ENCODE results near the gene TRAPPC12.

DNA sequence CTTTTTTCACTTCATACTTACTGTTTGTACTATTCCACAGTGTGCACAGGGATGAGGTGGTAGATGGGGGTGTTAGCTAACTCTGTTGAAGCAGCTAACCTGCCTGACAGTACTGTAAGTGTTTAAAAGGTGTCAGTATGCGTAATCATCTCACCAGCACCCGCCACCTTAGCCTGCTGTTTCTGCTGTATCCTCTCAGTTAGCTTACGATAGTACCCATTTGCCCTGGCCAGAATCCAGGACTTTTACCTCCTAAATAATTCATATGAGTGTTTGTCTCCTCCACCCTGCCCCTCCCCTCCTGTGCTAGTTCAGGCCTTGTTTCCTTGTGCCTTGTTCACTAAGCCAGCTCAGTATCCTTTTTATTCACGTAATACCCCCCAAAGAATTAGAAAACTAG lies 34.2 kb downstream of the TRAPPC12 start:
- TF ChIP-seq, protein P1, sequence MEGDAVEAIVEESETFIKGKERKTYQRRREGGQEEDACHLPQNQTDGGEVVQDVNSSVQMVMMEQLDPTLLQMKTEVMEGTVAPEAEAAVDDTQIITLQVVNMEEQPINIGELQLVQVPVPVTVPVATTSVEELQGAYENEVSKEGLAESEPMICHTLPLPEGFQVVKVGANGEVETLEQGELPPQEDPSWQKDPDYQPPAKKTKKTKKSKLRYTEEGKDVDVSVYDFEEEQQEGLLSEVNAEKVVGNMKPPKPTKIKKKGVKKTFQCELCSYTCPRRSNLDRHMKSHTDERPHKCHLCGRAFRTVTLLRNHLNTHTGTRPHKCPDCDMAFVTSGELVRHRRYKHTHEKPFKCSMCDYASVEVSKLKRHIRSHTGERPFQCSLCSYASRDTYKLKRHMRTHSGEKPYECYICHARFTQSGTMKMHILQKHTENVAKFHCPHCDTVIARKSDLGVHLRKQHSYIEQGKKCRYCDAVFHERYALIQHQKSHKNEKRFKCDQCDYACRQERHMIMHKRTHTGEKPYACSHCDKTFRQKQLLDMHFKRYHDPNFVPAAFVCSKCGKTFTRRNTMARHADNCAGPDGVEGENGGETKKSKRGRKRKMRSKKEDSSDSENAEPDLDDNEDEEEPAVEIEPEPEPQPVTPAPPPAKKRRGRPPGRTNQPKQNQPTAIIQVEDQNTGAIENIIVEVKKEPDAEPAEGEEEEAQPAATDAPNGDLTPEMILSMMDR (IDR thresholded peaks at IDR 0.05; ENCODE audit: borderline replicate concordance, extremely low read depth, low read length, poor library complexity, severe bottlenecking): no peak
- no peak for TF ChIP-seq EZH2 (IDR thresholded peaks at IDR 0.05; ENCODE audit: borderline replicate concordance, low read depth, low read length, severe bottlenecking)

Measured in DND-41 (cell line).